ENCODE data around the gene PRDM1.
A peak's percentile ranks its signal among the peaks of the same experiment; 100 is the strongest.

PRDM1 gene

DNA sequence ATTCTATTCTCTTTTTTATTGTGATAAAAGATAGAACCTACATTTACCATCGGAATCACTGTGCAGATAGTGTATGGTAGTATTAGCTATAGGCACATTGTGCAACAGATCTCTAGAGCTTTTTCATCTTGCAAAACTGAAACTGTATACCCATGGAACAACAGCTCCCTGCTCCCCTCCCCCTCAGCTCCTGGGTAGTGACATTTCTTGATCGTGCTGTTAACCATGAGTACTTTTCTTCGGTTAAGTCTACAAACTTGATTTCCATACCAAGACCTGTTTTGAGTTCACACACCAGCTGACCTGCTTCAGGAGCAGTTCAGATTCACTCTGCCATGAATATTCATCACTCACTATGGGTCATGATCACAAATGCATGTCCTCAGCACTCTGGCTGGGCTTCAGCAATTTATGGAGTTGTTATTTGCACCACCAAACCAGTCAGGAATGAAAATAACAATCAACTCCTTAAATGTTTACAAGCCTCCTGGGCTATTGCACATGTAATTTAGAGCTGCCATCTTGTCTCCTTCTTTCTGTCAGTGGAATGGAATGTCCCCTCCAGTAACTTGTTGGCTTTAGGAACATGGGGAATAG lies 32.8 kb downstream of the PRDM1 start:
- no peak for DNase-seq

- no peak for DNase-seq
Measured at GRCh38 chr6:106119546-106119945, 33.4 kb downstream of the PRDM1 start.

- DNase-seq: no peak
Measured at GRCh38 chr6:106120006-106120405, 33.9 kb downstream of the PRDM1 start.

GRCh38 chr6:106120406-106120805 lies 34.3 kb downstream of the PRDM1 start:
- DNase-seq: no peak

DNA sequence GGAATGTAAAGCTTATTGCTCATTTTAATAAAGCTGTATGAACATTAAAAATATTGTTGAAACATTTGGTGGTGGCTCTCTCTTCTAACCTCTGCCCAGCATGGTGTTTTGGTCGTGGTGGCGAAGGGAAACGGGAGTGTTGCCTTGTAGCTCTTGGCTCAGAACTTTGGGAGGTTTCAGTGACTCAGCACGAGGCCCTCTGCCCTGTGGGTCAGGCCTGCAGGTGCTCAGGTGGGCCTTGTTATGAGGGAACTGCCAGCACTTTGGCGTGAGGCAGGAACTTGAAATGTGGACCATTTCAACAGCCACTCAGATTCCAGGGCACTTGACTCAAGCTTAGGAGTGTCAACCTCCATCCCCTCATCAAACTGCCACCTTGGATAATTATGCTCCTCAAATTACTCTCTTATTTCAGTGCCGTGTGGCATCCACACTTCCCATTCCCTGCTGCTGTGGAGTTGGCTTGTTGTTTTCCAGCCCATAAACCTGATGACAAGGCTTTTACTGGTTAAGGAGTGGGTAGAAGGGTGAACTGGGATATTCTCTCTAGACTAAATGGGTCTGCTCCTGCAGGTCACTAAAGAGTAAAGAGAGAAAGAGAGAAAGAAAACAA lies 36.3 kb downstream of the PRDM1 start:
- no peak for DNase-seq

DNA sequence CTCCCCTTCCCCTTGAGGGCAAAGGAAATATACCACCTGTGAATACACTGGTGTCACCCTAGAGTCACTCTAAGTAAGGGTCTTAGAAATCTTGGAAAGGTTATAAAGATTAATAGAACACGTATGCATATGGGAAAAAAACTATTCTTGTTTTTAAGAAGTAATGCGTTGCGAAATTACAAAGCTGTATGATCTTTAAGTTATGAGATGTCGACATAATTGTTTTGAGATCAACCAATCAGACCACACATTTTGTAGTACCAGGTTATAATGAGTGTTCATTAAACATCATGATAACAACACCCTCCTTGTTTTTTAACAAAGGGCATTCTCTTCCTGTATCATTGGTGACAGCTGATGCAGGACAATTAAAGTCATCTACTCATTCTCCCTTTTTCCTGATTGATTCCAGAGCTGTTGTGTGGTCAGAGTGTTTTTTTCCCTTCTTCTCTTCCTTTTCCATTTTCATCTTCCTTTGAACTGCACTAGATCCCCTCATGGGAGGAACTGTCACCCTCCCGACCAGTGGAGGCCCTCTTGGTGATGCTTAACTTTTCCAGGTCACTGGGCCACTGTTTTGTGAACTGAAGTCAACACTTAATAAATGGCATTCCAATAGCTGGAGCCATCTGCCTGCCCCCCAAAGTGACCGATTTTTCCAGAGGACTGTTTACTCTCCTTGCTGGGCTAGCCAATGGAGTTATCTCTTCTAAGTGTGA lies 37.0 kb downstream of the PRDM1 start:
- DNase-seq: no peak

DNA sequence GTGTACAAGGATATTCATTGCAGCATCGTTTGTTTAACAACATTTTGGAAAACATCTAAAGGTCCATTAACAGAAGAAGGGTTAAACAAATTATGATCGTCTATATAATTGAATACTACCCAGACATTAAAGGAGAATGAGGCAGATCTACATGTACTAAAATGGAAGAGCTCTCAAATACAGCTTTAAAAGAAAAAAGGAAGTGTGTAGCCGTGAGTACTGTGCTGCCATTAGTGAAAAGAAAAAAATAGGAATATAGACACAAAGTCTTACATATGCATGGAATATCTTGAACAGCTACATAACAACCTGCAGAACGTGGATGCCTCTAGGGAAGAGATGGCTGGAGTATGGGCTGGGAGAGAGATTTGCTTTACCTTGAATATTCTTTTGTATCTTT lies 37.9 kb downstream of the PRDM1 start:
- no peak for DNase-seq

- no peak for DNase-seq
Measured at GRCh38 chr6:106124437-106125430, 38.6 kb downstream of the PRDM1 start.

GRCh38 chr6:106125925-106126435 lies 39.8 kb downstream of the PRDM1 start:
- no peak for DNase-seq

- DNase-seq: no peak
Measured at GRCh38 chr6:106126482-106126881, 40.3 kb downstream of the PRDM1 start.

DNA sequence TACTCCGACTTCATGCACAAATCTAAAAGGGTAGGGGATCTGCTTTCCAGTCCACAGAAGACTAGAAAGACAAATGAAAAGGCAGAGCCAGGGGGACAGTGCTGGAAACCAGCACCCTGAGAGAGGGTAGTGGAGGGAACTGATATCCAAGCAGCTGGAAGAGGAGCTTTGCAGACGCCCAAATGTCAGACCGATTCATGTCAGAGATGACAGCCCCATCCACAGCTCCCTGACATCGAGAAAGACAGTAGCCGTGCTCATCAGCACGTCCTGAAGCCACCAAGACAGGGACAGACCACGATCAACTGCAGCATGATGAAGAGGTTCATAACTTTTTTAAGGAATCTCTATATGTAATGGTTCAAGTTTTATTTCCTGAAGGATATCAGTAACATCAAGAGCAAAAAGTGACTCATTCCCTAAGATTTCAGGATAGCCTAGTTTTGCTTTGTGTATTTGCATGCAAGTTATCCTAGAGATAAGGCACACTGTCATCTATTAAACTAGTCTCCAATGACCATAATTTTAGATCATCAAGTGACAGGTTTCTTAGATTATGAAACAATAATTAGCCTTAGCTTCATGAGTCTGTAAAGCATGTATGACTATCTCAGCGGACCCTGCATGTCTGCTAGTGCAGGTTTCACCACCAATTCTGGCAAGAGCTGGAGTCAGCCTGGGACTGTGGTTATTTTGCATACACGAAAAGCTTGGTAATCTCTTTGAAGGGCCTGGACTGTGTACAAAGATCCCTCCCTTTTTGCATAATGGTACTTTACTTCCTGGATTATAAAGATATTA lies 43.0 kb downstream of the PRDM1 start:
- peak; percentile 72 for DNase-seq

- no peak for DNase-seq
Measured at GRCh38 chr6:106132153-106132698, 46.1 kb downstream of the PRDM1 start.

- DNase-seq: no peak
Measured at GRCh38 chr6:106133040-106133439, 46.9 kb downstream of the PRDM1 start.

DNA sequence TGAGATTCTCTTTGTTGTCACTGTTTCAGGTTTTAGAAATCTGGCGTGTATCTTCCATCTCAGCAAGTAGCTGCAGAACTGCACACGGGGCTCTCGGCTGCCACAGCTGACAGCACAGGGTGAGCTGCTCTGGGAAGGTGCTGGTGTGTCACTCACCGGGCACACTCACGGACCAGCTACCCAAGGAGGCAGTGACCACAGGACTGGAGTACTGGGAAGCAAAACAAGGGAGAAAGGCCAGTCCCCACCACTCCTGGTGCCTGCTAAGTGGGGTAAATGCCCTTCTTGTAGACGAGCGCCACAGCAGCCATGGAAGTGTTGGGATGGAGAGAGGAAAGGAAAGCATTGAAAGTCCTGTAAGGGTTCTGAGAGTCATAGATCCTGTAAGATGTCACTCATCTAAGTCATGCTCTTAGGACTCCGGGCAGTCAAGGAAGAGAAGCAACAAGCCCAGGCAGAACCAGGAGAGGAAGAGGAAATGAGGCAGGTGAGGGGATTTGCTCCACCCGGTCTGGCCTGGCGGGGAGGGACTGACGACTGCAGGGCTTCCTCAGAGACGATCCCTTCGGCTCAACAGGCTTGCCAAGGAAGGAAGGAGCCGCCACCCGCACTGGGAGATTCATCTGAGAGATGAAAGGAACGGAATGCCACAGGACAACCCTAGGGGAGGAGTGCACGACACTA lies 48.1 kb downstream of the PRDM1 start:
- no peak for DNase-seq

DNA sequence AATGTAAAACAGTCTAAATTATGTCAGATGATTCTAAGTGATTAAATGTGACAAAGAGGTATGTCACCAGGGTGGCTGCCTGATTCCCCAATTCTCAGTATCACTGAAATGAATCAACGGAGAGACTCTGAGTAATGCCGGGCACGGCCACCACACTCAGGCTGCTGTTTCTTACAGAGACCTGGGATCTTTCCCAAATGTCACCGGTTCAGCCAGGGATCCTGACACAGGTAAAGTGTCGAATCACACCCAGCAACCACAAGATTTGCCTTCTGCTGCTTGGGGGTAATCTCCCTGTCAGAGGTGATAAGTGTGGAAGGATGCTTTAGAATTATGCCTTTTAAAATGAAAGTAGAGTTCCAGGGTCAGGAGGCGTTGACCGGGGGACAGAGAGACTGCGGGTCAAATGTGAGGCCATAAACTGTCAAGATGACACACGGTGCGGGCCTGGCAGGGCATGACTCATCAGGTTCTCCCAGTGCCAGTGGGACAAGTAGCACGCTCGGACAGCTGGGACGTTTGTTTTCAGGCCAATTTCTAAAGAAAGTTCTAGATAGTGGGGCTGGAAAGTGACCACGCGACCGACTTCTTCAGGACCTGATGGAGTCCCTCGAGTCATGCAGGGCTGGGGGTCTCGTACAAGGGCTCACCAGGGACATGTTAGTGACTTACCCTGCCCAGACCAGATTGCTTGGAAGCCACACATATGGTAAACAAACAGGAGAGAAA lies 48.9 kb downstream of the PRDM1 start:
- DNase-seq: no peak

DNA sequence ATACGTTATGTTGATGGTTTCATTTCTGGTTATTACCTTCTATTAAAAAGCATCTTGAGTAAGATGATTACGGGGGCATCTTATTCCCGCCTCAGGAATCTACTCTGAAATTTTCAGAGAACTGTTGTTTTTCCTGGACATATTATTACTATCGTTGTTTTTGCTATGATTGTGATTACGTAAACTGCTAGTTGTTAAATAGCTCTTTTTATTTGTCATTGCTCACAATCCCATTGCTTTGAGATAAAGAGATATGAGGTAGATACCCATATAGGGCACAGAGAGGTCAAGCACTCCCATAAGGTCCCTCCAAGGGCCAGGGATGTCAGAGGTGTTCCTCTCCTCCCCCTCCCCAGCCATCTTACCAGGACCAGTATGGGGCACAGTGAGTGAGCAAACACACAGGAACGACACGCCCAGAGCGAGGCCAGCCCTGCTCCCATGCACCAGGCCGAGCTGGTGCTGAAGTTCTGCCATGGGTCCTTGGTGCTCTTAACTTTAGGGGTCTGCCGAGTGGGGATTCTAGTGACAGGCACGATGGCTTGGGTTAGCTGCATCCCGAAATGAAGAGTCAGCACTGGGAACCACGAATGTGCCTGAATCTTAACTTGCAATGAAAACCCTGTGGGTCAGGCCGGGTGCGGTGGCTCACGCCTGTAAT lies 49.9 kb downstream of the PRDM1 start:
- no peak for DNase-seq

DNA sequence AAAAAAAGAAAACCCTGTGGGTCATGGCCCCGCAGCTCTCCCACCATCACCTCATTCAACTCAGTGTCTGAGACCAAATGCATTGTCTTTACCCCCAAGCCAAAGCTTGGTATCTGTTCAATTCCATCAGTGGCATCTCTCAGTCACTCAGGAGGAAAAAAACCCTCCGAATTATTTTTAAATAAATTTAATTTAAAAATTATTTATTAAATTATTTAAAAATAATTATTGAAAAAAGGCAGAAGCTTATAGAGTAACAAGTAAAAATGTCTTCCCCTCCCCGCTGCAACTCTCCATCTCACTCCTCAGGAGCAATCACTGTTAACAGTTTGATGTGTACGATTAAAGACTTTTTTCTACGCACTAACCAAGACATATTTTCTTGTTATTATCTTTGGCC lies 50.7 kb downstream of the PRDM1 start:
- DNase-seq: no peak

DNA sequence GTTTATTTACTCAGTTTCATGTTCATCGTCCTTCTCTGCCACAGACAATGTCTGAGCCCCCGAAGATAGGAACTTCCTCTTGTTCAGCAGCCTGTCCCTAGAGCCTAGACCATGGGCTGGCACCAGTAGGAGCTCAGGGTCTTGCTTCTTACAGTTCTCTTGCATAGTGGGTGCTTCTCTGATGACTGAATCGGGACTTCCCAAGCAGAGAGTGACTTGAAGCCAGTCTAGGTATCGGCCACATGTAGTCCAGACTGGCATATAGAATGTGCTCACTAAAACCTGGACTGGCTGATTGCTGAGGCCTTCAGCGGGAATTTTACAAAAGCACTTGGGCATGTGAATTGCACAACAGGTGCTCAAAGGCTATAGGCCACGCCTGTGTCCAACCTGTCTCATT lies 52.0 kb downstream of the PRDM1 start:
- no peak for DNase-seq

DNA sequence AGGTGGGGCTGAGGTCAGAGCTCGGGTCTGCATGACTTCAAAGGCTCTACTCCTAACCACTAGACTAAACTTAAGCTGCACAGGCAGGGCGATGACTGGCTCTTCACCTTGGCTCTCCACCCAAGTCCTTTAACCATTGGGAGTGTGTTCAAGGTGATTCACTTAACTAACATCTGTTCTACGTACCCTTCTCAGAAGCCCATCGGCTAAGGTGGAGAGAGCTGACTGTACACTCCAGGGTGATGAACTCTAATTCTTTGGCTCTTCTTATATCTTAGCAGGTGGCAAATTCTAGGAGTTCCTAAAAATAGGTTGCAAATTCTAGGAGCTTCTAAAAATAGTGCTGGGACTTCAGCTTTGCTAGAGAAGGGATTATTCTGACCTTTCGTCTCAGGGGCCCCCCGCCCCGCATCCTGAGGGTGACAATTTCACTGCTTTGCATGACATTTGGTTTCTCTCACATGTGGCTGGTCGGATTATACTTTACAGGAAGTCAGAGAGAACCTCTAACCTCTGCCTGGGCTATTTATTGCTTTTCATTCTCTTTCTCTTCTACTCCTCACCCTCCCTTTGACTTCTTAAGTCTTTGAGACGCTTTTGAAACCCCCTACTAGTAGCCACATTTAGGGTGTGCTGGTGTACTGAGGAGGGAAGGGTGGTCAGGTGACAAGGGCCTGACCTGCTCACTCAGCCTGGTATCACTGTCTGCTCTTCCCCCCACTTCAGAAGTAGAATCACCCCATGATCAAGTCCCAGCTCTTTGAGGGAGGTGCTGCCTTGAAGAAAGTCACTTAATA lies 55.5 kb downstream of the PRDM1 start:
- no peak for DNase-seq
